GM18508 (cell line): ENCODE measurements around the gene LMNTD2.

Experiments used
- ATAC-seq: cut with Tn5 transposase; IDR thresholded peaks from one replicate; pipeline ENCODE4 v1.9.1; 2021; ENCODE audit warnings: moderate number of reproducible peaks; ENCODE audit not compliant: insufficient read depth, unreplicated experiment

Gene LMNTD2

GRCh38 chr11:568306-569157 is 8.0 kb upstream of the LMNTD2 start:
- ATAC-seq: peak; percentile 48

DNA sequence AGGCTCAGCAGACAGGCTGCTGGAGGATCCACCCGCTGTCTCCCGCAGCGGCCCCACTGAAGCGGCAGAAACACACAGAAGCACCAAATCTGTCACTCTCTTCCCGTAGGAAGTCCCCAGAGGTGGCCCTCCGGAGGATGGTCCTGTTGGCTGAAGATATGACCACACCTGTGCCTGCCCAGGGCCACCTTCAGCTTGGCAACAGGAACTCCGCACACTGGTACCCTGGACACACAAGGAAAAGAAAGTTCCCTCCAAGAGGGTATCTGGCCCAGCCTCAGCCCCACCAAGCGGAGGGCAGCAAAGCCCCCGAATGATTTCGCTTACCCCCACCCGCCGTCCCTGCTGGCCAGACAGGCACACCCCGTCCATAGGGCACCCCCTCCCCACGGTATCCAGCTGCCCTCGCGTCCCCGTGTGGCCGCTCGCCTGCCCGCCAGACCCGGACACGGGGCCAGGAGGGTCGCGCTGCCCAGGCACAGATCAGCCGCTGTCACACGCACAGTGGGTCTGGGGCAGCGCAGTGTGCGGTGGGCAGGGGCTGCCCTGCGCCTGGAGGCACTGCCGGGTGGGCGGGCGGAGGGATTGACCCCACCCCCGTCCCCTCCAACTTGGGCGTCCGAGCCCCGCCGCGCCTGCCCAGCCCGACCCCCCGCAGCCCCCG is 7.2 kb upstream of the LMNTD2 start:
- no peak for ATAC-seq

DNA sequence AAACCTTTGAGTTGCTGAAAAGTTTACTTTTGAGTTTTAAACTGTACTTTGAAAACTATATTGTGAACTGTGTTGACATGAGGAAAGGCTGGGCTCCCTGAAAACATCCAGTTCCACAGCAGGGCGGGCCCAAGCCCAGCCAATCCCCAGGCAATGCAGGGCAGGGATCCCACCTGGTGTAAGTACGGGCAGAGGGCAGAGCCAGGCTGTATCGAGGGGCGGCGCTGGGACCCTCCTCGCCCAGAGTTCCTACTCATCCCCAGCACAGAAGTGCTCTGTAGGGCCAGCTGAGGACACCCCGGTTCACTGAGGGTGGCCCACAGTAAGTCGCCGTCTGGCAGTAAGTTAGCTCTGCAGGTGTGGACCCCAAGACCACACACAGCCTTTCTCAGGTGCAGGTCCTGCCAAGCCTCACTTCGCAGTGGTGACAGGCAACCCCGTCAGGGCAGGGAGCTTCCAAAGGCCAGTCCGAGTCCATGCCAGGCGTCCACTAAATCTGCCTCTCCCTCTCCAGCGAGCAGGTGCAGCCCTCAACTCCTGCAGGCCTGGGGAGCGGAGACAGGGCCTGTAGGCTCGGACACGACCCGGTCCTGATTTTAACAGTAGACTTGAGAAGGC is 6.6 kb upstream of the LMNTD2 start:
- ATAC-seq: no peak

GRCh38 chr11:565921-566509 is 5.5 kb upstream of the LMNTD2 start:
- ATAC-seq: no peak

DNA sequence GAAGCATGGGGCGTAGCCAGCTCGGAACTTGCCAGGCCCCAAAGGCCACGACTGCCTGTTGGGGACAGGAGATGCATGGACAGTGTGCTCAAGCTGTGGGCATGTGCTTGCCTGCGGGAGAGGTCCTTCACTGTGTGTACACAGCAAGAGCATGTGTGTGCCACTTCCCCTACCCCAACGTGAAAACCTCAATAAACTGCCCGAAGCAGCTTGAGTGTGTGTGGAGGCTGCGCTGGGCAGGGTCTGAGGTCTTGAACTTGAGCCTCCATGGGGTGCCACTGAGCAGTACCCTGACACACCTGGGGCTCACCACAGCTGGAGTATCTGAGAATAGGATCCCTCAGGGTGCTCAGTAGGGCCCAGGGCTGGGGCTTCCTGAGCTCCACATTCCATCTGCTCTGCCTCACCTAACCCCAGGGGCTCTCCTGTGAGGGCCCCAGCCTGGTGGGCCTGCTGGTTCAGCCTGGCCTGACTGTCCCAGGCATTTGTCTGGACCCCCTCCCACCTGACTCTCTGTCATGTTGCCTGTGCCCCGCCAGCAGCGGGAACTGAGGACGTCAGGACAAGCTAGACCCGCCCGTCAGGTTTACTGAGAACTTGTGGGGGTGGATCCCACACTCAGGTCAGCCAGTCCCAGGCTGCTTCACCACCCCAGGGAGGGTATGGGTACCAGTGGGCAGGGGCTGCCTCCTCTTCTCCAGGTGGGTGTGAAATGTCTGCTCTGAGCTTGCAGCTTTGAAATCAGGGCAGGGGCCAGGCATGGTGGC is 3.5 kb upstream of the LMNTD2 start:
- no peak for ATAC-seq

- ATAC-seq: no peak
These were observed 2.7 kb upstream of the LMNTD2 start for GRCh38 chr11:563066-563811.

GRCh38 chr11:562046-562645 is 1.6 kb upstream of the LMNTD2 start:
- ATAC-seq: no peak

DNA sequence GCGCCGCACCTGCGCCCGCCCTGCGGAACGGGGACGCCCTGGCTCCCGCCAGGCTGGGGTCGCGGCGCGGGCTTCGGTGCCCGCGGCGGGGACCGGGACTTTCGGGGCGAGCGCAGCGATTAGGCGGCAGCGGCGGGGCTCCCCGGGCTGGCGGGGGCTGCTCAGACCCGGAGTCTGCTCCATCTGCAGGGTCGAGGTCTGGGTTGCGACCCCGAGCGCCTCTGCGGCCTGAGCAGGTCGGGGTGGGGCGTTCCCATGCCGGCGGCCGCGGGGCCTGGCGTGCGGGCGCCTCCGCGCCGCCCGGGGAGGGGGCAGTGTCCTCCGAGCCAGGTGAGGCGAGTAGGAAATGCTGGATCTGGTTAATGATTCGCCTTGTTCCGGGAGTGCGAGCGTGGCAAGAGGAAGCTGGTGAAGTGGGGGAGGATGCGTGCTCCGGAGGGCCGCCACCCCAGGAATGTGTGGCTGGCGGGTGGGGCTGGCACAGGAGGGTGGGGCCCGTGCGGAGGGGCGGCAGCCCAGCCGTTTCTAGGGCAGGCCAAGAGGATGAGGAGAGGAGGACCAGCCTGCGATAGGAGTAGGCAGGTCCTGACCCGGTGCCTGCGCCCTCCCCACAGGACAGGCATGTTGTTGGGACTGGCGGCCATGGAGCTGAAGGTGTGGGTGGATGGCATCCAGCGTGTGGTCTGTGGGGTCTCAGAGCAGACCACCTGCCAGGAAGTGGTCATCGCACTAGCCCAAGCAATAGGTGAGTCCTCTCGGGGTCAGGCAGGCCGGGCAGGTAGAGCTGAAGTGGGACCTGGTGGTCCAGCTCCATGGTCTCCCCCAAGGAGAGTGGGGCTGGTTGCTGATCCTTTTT is 838 bp upstream of the LMNTD2 start:
- no peak for ATAC-seq

DNA sequence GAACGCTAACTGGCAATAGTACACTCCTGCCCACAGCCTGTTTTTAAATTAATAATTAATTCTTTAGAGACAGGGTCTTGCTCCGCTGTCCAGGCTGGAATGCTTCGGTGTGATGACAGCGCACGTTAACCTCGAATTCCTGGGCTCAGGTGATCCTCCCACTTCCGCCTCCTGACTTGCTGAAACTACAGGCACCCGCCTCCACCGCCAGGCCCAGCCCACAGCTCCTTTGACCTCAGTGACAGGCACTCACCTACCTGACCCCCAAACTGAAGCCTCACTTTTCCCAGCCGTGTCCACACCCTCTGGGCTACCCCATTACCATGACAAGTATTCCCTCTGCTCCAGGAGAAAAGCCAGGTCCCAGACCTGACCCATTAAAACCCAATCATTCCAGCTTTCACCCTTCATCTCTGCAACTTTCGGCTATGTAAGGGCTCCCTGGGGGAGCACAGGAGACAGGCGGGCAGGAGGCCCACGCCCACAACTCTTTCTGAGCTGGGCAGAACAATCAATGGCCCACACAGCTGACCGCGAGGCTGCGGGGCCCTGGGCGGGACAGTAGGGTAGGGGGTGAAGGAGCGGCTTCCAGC is 730 bp downstream of the LMNTD2 start:
- ATAC-seq: no peak

DNA sequence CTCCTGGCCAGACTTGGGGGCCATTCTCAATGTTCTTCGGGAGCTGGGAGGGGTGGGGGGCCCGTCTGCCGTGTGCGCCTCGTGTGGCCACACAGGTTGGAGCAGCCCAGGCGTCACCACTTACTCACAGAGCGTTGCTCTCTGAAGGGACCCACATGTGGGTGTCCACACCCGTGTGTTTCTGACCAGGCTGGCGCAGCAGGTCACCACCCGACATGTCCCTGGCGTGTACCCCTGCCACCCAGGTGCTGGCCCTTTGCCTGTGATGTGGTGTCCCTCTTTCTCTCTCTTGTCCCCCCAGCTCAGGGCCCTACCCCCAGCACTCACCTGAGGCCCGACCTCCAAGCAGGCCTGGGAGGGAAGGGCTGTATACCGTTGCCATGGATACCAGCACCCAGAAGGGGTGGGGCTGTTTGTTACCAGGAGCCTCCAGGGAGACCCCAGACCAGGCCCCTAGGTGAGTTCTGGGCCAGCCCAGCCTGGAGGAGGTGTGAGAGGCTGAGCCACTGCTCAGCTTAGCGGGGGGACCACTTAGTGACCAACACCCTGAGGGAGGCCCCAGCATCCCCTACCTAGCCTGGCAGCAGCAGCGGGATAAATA is 1.4 kb downstream of the LMNTD2 start:
- ATAC-seq: no peak

GRCh38 chr11:558503-558902 is 2.0 kb downstream of the LMNTD2 start:
- no peak for ATAC-seq

- no peak for ATAC-seq
These were observed 3.0 kb downstream of the LMNTD2 start for GRCh38 chr11:557328-558132.

DNA sequence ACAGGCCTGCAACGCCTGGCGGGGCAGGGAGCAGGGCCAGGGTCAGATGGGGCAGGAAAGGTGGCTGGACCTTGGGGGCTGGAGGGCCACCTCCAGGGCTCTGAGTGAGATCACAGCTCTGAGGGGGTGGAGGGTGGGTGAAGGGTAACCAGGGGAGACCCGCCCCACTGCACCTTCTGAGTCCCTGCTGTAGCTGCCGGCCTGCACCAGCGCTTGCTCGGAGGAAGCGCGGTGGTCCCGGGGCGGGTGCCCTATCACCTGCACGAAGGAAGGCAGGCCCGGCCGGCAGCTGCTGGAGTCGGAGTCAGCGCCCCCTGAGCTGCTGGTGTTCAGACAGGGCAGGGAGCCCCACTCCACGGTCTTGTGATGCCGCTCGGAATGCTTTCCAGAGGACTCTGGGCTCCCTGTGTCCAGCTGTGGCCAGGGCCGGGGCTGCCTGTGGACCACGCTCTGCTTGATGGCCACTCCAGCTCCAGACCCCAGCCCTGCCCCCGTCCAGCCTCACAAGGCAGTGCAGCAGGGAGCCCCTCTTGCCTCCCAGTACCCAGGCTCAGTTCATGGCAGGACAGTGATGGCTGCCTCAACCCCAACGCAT is 3.8 kb downstream of the LMNTD2 start:
- ATAC-seq: no peak

- ATAC-seq: no peak
These were observed 4.5 kb downstream of the LMNTD2 start for GRCh38 chr11:555780-556661.

DNA sequence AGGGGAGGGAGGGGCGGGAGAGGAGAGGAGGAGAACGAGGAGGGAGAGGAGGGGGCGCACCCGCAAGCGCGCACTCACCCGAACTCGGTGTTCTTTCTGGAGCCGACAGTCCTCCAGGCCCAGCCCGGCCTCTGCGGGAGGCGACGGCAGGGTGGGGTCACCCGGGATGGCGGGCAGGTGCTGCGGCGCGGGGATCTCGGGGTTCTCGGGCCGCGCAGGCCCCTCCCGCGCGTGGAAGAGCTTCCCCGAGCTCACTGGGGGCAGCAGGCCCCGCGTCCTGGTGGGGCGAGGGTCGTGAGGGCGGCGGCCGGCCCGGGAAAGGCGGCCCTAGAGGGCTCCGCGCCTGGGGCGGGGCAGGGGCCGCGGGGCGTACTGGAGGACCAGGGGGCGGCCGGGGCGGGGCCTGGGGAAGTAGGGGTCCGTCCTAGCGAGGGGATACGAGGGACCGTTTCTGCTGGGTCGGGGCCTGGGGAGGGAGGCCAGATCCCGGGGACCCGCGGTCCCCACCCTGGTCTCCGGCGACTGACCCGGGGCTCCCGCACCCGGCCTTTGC is 5.2 kb downstream of the LMNTD2 start:
- ATAC-seq: no peak
